ENCODE results near the gene ADGRV1. TPM values are rescaled to one million over a fixed set of nuclear protein-coding genes. Genes with fewer than 3 reads are reported as not detected.

The ADGRV1 gene
- polyA plus RNA-seq, 1 of the 3 experiments (the other 2 are of a cell fraction) = 0.23 TPM

DNA sequence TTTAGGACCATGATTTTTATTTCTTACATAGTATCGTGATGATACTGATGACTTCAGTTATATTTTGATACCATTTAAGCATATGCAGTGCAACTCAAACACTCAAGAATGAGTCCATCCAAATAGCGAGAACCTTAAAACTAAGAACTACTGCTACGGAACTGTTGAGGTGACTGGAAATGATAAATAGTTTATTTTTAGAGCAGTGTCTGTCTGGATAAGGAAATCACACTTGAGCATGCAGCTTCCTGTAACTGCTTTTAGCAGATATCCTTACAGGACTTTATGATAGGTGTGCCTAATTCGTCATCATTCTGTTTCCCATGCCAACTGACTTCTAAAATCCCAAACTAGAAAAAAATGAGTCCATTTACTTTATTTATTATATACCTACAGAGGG, 85.5 kb downstream of the ADGRV1 start:
- Histone ChIP-seq H2AFZ (ENCODE audit: low read depth) (no peak overlapping the region), H3K27me3 (ENCODE audit: insufficient read depth) (no peaks in the 10 kb centered on the region), H3K4me3 (ENCODE audit: low read depth in 2 of 2, low read length in 1 of 2) (no peak overlapping the region), H3K9me2 (no peaks in the 10 kb centered on the region), H3K4me2 (no peak overlapping the region), H3K27ac (ENCODE audit: low read depth in 2 of 2, low read length in 1 of 2) (no peak overlapping the region), H3K79me2 (ENCODE audit: insufficient read depth) (no peaks in the 10 kb centered on the region), H3K4me1 (ENCODE audit: control insufficient read depth in 1 of 2, insufficient read depth in 2 of 2, low read depth in 1 of 2, low read length in 1 of 2) (peaks cover 0 to 3% of the 10 kb centered on the region in 2 experiments; a peak in 2 of 4 replicates), H4K20me1 (ENCODE audit: insufficient read depth) (no peaks in the 10 kb centered on the region), H3K9ac (no peak overlapping the region), H3F3A (replicated peaks; ENCODE audit: insufficient read depth) (no peaks in the 10 kb centered on the region), H3K9me3 (no peaks in the 10 kb centered on the region), H3K36me3 (replicated peaks in 1 of 2; ENCODE audit: control insufficient read depth in 1 of 2, insufficient read depth in 2 of 2, low read length in 1 of 2) (no peaks in the 10 kb centered on the region)
- CTCF ChIA-PET = no interaction called here
- WGBS (ENCODE audit: low lambda C conversion rate) = 60% methylated on average over 4 of the region's 4 CpGs
- POLR2A ChIA-PET = no interaction called here
- no peak for DNase-seq
- TF ChIP-seq ELF1 (IDR thresholded peaks at IDR 0.05) (no peak), RAD21 (IDR thresholded peaks at IDR 0.05; ENCODE audit: low read length) (no peak), EP300 (IDR thresholded peaks at IDR 0.05; ENCODE audit: borderline replicate concordance in 1 of 2, low read depth in 1 of 2, low read length in 1 of 2) (no peak), GABPA (IDR thresholded peaks at IDR 0.05; ENCODE audit: low read depth) (no peak), MXI1 (IDR thresholded peaks at IDR 0.05; ENCODE audit: low read depth, low read length) (no peak), GATA2 (CRISPR knock-in tag; IDR thresholded peaks at IDR 0.05) (no peak), RFX5 (IDR thresholded peaks at IDR 0.05; ENCODE audit: low read length) (no peak), EZH2phosphoT487 (IDR thresholded peaks at IDR 0.05; ENCODE audit: borderline replicate concordance, low read depth) (no peak), FOXM1 (IDR thresholded peaks at IDR 0.05; ENCODE audit: low read depth) (no peak), YY1 (IDR thresholded peaks at IDR 0.05; ENCODE audit: low read depth) (no peak), SMC3 (IDR thresholded peaks at IDR 0.05; ENCODE audit: low read depth, low read length) (no peak)
- TF ChIP-seq, protein P1, sequence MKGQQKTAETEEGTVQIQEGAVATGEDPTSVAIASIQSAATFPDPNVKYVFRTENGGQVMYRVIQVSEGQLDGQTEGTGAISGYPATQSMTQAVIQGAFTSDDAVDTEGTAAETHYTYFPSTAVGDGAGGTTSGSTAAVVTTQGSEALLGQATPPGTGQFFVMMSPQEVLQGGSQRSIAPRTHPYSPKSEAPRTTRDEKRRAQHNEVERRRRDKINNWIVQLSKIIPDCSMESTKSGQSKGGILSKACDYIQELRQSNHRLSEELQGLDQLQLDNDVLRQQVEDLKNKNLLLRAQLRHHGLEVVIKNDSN (IDR thresholded peaks at IDR 0.05; ENCODE audit: borderline replicate concordance, low read depth) = no peak
- TF ChIP-seq, protein P2, sequence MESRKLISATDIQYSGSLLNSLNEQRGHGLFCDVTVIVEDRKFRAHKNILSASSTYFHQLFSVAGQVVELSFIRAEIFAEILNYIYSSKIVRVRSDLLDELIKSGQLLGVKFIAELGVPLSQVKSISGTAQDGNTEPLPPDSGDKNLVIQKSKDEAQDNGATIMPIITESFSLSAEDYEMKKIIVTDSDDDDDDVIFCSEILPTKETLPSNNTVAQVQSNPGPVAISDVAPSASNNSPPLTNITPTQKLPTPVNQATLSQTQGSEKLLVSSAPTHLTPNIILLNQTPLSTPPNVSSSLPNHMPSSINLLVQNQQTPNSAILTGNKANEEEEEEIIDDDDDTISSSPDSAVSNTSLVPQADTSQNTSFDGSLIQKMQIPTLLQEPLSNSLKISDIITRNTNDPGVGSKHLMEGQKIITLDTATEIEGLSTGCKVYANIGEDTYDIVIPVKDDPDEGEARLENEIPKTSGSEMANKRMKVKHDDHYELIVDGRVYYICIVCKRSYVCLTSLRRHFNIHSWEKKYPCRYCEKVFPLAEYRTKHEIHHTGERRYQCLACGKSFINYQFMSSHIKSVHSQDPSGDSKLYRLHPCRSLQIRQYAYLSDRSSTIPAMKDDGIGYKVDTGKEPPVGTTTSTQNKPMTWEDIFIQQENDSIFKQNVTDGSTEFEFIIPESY (IDR thresholded peaks at IDR 0.05; ENCODE audit: borderline replicate concordance, low read depth) = no peak
- TF ChIP-seq, protein P3, sequence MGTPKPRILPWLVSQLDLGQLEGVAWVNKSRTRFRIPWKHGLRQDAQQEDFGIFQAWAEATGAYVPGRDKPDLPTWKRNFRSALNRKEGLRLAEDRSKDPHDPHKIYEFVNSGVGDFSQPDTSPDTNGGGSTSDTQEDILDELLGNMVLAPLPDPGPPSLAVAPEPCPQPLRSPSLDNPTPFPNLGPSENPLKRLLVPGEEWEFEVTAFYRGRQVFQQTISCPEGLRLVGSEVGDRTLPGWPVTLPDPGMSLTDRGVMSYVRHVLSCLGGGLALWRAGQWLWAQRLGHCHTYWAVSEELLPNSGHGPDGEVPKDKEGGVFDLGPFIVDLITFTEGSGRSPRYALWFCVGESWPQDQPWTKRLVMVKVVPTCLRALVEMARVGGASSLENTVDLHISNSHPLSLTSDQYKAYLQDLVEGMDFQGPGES (IDR thresholded peaks at IDR 0.05; ENCODE audit: low read depth, low read length) = no peak
- TF ChIP-seq, protein P4, sequence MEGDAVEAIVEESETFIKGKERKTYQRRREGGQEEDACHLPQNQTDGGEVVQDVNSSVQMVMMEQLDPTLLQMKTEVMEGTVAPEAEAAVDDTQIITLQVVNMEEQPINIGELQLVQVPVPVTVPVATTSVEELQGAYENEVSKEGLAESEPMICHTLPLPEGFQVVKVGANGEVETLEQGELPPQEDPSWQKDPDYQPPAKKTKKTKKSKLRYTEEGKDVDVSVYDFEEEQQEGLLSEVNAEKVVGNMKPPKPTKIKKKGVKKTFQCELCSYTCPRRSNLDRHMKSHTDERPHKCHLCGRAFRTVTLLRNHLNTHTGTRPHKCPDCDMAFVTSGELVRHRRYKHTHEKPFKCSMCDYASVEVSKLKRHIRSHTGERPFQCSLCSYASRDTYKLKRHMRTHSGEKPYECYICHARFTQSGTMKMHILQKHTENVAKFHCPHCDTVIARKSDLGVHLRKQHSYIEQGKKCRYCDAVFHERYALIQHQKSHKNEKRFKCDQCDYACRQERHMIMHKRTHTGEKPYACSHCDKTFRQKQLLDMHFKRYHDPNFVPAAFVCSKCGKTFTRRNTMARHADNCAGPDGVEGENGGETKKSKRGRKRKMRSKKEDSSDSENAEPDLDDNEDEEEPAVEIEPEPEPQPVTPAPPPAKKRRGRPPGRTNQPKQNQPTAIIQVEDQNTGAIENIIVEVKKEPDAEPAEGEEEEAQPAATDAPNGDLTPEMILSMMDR (IDR thresholded peaks at IDR 0.05) = no peak

Data from SK-N-SH (cell line).